GM18519 (cell line): ENCODE data around the gene FAM204A.

Experiments
- ATAC-seq: cut with Tn5 transposase; IDR thresholded peaks from one replicate; pipeline ENCODE4 v1.9.1; 2021; ENCODE audit warnings: mild to moderate bottlenecking, moderate library complexity; ENCODE audit not compliant: unreplicated experiment, low FRiP score

FAM204A gene

GRCh38 chr10:118254654-118255053 is 87.5 kb downstream of the FAM204A start:
- ATAC-seq = no peak

DNA sequence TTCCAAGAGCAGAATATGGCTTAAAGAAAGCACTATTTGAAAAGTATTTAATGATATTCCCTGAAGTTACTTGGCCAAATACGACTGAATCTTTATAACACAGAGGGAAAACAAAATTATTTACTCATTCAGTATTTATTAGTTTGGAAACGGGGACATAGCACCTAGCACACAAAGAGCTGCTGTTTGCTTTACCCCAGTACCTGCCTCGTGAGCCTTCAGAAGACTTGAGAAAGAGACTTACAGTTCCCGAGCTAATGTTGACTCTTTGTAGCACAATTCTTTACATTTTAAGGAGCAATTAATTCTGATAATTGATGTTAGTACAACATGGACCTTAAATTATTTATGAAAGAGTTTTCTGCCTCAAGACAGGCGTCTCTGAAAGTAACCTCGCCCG is 88.7 kb downstream of the FAM204A start:
- ATAC-seq = no peak

GRCh38 chr10:118251791-118252190 is 90.3 kb downstream of the FAM204A start:
- ATAC-seq = no peak

GRCh38 chr10:118249714-118250113 is 92.4 kb downstream of the FAM204A start:
- no peak for ATAC-seq
